Stomach (tissue), 9 donors: ENCODE results near the gene ARL6IP5. TPM values are rescaled to one million over a fixed set of nuclear protein-coding genes. Genes with fewer than 3 reads are reported as not detected.

Source experiments
- DNase-seq, 2 donors: peaks; one replicate each; pipeline versions ENCODE4 v3.0.0 to v3.0.0-alpha.2; 2013 to 2019
- H3K27ac ChIP-seq, 5 donors: fragments of 200-600 bp in 4 of 5; sonication (generic) in 4 of 5; one replicate each; pipeline ENCODE4 v1.5.1; 2013 to 2019; ENCODE audit warnings: mild to moderate bottlenecking in 1 of 5, moderate library complexity in 1 of 5
- H3K27me3 ChIP-seq, 3 donors: fragments of 200-600 bp; sonication (generic); one replicate each; pipeline ENCODE4 v1.5.1; 2017 to 2019; ENCODE audit warnings: mixed run types in 1 of 3
- H3K36me3 ChIP-seq, 4 donors: fragments of 200-600 bp; sonication (generic); 1 replicate in 3 of 4; 2 replicates in 1 of 4; pipeline ENCODE4 v1.5.1; 2016 to 2019
- H3K4me1 ChIP-seq, 4 donors: fragments of 200-600 bp; sonication (generic); one replicate each; pipeline ENCODE4 v1.5.1; 2016 to 2019
- H3K4me3 ChIP-seq, 4 donors: fragments of 200-600 bp; sonication (generic) in 3 of 4; one replicate each; pipeline ENCODE4 v1.5.1; 2016 to 2019; ENCODE audit warnings: mild to moderate bottlenecking in 1 of 4
- H3K9me3 ChIP-seq, 4 donors: fragments of 200-600 bp; sonication (generic); one replicate each; pipeline ENCODE4 v1.5.1; 2016 to 2019
- EP300 ChIP-seq: sonication (generic); formaldehyde crosslinking; IDR thresholded peaks from one replicate; pipeline ENCODE4 v1.6.1; 2017; ENCODE audit warnings: antibody characterized with exemption
- POLR2A ChIP-seq, 4 donors: fragments of 450-650 bp; IDR thresholded peaks; one replicate each; pipeline ENCODE4 v1.6.1; 2016; ENCODE audit warnings: antibody characterized with exemption in 4 of 4, control low read depth in 2 of 4, mild to moderate bottlenecking in 1 of 4, moderate library complexity in 1 of 4
- POLR2AphosphoS5 ChIP-seq, 3 donors: sonication (generic); formaldehyde crosslinking; IDR thresholded peaks; one replicate each; pipeline ENCODE4 v1.6.1; 2016; ENCODE audit warnings: antibody characterized with exemption in 3 of 3
- WGBS, 5 donors: extraction: QIAGEN DNeasy Blood & Tissue Kit in 3 of 5; methylation state at CpG; one replicate each; pipeline versions ENCODE4 v1.1.5 to v1.1.7; 2013 to 2018; 5-methylcytosine and 5-hydroxymethylcytosine counted together
- intact Hi-C: fragments of 100-400 bp; cut with DNase I; formaldehyde crosslinking; loops from one replicate; pipeline ENCODE4 v1.15.1; 2023; ENCODE audit warnings: low total_unique reads
- polyA plus RNA-seq, 3 donors: library from polyadenylated mRNA; stranded (reverse); fragments of 200-250 nt; gene quantifications; one replicate each; pipeline ENCODE4 v1.2.3, GENCODE V29; 2013
- total RNA-seq, 5 donors: library from RNA; depleted of rRNA; stranded (reverse); fragments of >200 nt; gene quantifications; one replicate each; pipeline versions ENCODE4 v1.1.0 to v1.2.3, GENCODE V29; 2014 to 2016
- TF ChIP-seq, protein P1 (sequence below), 7 experiments: fragments of 450-650 bp in 4 of 7; fragments of 200-600 bp in 3 of 7; sonication (generic) in 3 of 7; IDR thresholded peaks; one replicate each; pipeline ENCODE4 v1.5.1; 2016 to 2019; ENCODE audit warnings: antibody characterized with exemption in 7 of 7, control low read depth in 2 of 7, mild to moderate bottlenecking in 1 of 7
- donor health status: healthy with polysubstance abuse.
- donor health status: Bipolar disorder and iron deficiency.
- donor health status: healthy.

ARL6IP5 gene
- total and polyA plus RNA-seq, 8 donors: 13.4 to 74.2 (median 49.1) TPM

DNA sequence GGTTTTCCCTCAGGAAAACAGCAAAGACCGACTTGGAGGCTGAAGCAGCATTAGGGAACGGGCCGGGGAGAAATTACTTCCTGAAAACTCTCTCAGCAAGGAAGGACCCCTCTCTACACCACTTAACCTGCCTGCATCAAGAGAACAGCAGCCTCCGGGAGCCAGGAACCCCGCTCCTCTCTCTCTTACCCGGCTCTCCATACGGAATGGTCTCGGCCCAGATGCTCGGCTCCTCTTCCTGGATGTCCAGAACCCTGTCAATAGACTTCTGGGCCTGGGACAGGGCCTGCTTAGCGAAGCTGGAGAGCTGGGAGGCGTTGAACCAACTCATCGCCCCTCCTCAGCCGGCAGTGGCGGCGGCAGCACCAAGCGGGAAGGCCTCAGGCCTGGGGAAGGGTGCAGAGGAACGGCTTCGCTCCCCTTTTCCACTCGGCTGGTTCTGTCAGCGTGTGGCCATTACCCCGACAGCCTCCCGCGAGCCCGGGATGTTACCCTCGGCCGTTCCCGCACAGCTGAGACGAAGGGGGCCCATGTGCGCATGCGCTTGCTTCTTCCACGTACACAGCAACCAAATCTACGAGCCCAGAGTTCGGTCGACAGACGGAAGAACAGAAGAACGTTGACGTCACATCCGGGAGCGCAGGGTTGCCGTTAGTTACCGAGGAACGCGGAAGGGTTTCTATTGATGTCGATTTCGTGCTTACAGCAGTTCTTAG is 32.8 kb upstream of the ARL6IP5 start, which contains the start of gene TMF1:
Gene TMF1 (minus strand): TSS at position 578 of the 716 bp plus-strand sequence. CDS start 247 bp downstream, at position 331.
- H3K27me3 ChIP-seq: no peaks in the 10 kb centered on the region
- H3K27ac ChIP-seq: peak within 1 kb of the TSS; percentile 91 to 98 (median 98)
- H3K9me3 ChIP-seq: no peaks in the 10 kb centered on the region
- WGBS, 5 donors: 0 to 1% (median 1%) methylated on average over 25 to 45 of the region's 45 CpGs
- intact Hi-C loops: no loop called here
- peak within 1 kb of the TSS; percentile 81 to 94 (median 82) for H3K4me3 ChIP-seq
- TF ChIP-seq EP300: no peak
- TF ChIP-seq, protein P1, sequence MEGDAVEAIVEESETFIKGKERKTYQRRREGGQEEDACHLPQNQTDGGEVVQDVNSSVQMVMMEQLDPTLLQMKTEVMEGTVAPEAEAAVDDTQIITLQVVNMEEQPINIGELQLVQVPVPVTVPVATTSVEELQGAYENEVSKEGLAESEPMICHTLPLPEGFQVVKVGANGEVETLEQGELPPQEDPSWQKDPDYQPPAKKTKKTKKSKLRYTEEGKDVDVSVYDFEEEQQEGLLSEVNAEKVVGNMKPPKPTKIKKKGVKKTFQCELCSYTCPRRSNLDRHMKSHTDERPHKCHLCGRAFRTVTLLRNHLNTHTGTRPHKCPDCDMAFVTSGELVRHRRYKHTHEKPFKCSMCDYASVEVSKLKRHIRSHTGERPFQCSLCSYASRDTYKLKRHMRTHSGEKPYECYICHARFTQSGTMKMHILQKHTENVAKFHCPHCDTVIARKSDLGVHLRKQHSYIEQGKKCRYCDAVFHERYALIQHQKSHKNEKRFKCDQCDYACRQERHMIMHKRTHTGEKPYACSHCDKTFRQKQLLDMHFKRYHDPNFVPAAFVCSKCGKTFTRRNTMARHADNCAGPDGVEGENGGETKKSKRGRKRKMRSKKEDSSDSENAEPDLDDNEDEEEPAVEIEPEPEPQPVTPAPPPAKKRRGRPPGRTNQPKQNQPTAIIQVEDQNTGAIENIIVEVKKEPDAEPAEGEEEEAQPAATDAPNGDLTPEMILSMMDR (IDR thresholded peaks at IDR 0.05): no peak
- TF ChIP-seq POLR2A (IDR thresholded peaks at IDR 0.05): peak in 2 of 4 donors; percentile 64 to 66
- TF ChIP-seq POLR2AphosphoS5 (IDR thresholded peaks at IDR 0.05): peak; percentile 93 to 95 (median 94)
- H3K36me3 ChIP-seq: peaks cover 18 to 47% (median 46%) of the 10 kb centered on the region in 4 donors
- H3K4me1 ChIP-seq: peaks cover 13 to 50% (median 38%) of the 10 kb centered on the region in 4 donors
- DNase-seq: peak; percentile 99 to 100

DNA sequence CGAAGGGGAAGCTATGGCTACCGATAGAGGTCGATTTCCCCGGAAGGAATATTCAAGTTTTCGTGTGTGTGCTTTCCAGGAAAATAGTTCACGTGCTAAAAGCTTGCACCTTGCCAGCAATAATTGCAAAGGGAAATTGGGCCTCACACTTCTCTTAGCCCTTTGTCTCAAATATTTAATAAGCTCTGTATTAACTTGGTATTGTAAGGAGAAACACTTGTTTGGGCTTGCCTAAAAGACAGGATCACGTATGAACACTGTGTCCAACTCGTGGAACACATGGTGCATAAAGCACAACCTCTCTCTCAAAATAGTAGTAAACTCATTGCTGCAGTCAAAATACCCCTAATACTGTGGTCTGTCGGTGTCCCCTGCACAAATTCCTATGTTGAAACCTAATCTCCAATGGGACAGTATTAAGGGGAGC is 32.3 kb upstream of the ARL6IP5 start:
- H3K9me3 ChIP-seq: no peaks in the 10 kb centered on the region
- H3K27ac ChIP-seq: peak overlapping the region; percentile 59 to 98 (median 98)
- H3K27me3 ChIP-seq: no peaks in the 10 kb centered on the region
- peaks cover 13 to 45% (median 33%) of the 10 kb centered on the region in 4 donors for H3K4me1 ChIP-seq
- peaks cover 14 to 44% (median 44%) of the 10 kb centered on the region in 4 donors for H3K36me3 ChIP-seq
- DNase-seq: no peak
- peak overlapping the region; percentile 81 to 94 (median 82) for H3K4me3 ChIP-seq
- TF ChIP-seq POLR2A (IDR thresholded peaks at IDR 0.05) (no peak), POLR2AphosphoS5 (IDR thresholded peaks at IDR 0.05) (no peak), EP300 (no peak)
- TF ChIP-seq, protein P1 (IDR thresholded peaks at IDR 0.05): no peak
- intact Hi-C loops: no loop called here
- 9 to 17% (median 11%) methylated on average over 7 to 9 of the region's 9 CpGs for WGBS, 5 donors

DNA sequence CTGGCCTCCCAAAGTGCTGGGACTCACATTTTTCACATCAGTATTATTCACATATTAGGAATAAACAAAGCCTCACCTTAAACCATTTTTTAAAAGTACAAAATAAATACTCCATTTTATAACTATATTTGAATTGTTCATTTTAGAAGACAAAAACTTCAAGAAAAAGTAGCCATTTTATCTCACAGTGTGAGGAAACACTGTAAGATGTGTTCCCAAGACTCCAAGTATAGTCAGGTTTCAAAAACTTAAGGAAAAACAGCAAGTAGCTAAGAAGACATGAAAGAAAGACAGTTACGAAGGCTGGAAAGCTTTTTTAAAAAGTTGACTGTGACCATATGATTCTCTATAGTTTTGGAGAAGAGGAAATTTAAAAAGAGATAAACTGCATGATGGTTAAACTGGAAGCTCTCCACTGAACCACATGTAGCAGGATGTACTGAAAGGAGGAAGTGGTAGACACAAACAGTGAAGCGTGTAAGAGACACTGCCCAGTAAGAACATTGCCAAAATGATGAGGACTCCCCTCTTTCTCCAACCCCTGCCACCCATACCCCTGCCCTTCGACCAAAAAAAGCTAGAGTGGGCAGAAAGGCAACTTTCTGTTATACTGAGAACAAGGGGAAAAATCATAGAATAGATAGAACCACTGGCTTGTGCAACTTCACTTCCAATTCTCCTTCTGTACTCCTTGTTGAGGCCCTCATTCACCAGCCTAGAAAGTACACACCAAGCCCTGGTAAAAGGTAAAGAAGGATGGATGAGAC is 26.4 kb upstream of the ARL6IP5 start:
- no peaks in the 10 kb centered on the region for H3K9me3 ChIP-seq
- H3K27ac ChIP-seq: peak overlapping the region in 3 of 5 donors; percentile 18 to 34 (median 31)
- H3K27me3 ChIP-seq: no peaks in the 10 kb centered on the region
- intact Hi-C loops: no loop called here
- peak in 1 of 2 donors; percentile 19 for DNase-seq
- H3K4me1 ChIP-seq: no peaks in the 10 kb centered on the region
- 73 to 83% (median 80%) methylated on average over 3 of the region's 3 CpGs for WGBS, 5 donors
- peaks cover 22 to 93% (median 89%) of the 10 kb centered on the region in 4 donors for H3K36me3 ChIP-seq
- TF ChIP-seq, protein P1 (IDR thresholded peaks at IDR 0.05): no peak
- no peak overlapping the region for H3K4me3 ChIP-seq

DNA sequence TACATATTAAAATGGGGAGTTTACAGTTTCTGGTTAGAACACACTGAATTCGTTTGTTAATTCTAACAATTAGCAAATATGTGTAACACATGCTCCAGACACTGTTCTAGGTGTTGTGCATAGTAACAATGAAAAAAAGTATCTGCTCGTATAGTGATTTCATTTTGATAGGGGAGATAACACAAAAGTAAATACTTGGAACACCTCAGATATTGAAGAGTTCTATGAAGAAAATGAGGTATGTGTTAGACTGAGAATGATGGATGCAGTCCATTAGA is 25.9 kb upstream of the ARL6IP5 start:
- Histone ChIP-seq H3K4me3 (no peak overlapping the region), H3K9me3 (no peaks in the 10 kb centered on the region), H3K36me3 (peaks cover 22 to 96% (median 93%) of the 10 kb centered on the region in 4 donors), H3K4me1 (no peaks in the 10 kb centered on the region), H3K27ac (peak overlapping the region in 3 of 5 donors; percentile 18 to 34 (median 31)), H3K27me3 (no peaks in the 10 kb centered on the region)
- no peak for DNase-seq
- TF ChIP-seq, protein P1 (IDR thresholded peaks at IDR 0.05): no peak
- TF ChIP-seq POLR2AphosphoS5 (IDR thresholded peaks at IDR 0.05): no peak
- no peak for TF ChIP-seq EP300
- no peak for TF ChIP-seq POLR2A (IDR thresholded peaks at IDR 0.05)
- intact Hi-C loops: no loop called here
- 70 to 80% (median 75%) methylated on average over 2 of the region's 2 CpGs for WGBS, 5 donors
